ENCODE measurements around the gene CKLF.
"Not testable (repeated sequence)": the region's sequence is repeated elsewhere in the genome, so short reads cannot be mapped to it uniquely, and the experiment has no call there.

Gene CKLF

DNA sequence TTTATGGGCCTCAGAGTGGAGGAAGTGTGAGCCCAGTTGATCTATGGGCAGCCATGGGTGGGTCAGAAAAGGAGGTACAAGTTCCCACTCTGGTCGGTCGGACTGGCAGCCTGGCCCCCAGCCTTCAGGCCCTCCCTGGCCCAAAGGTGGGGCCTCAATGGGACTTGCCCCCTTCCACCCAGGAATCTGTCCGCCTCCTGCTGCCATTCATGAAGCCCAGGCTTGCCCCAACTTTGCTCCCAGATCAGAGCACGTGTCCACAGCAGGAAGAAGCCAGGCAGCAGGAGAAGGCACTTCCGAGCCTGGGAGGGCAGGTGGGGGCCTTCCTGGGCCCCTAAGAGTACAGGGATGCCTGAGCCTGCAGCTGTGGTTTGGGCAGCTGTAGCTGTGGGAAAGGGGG, 49.1 kb downstream of the CKLF start:
- DNase-seq = no peak

DNA sequence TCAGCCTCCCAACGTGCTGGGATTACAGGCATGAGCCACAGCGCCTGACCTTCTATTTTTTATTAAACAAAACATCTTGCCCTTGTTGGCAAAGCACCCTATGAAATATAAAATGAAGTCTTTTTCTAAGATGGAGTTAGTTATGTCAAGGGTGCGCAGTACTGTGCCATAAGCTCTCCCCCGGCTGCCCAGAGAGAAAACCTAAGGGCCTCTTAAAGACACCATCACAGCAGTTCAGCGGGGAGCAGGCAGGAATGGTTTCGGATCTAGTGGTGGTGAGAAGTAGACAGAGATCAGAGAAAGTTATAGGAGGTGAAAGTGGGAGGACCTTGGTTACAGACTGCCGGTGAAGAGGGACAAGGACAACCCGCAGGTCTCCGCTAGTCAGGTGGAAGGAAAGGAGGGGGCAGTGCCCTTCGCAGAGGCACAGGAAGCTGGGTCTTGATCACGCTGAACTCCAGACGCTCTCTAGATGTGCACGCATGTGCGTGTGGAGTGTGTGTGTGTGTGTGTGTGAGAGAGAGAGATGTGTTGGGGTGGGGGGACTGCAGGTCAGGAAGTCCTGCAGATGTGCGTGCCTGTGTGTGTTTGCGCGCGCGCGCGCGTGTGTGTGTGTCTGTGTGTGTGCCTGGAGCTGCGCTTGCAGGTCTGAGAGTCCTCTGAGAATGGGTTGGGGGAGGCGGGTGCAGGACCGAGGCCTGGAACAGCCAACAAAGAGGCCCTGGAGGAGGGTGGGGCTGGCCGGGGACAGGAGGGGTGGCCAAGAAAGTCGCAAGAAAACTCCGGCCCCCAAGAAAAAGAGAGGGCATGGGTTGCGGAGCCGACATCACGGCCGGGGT, 51.4 kb downstream of the CKLF start:
- peak; percentile 31 for DNase-seq

DNA sequence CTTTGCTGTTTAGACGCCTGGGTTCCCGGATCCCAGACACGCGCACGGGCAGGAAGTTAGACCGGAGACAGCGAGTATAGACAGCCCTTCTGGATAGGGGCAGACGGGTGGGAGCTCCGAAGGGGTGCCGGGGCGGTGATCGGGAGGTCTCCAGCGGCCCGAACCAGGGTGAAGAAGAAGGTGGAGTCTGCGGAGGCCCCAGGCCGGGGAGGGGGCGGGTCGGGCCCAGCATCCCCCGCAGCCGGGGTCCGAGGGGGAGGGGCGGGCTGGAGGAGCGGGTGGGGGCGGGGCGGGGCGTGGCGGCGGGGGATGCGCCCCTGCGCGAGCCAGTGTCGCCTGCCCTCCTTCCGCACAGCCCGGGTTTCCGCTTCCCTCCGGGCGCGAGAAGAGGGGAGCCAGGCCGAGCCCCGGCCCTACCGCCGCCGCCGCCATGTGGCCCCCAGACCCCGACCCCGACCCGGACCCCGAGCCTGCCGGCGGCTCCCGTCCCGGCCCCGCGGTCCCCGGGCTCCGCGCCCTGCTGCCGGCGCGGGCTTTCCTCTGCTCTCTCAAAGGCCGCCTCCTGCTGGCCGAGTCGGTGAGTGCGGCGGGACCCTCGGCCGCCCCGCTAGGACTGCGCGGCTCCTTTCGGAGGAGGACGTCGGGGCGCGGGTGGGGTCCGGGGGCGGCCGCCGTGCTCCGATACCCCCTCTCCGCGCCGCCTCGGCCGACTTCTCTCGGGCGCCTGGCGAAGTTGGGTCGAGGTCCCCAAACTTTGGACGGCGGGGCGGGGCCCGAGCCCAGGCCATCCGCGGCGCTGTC, 52.2 kb downstream of the CKLF start, which contains the start of gene CMTM3:
CMTM3 (plus strand) TSS at position 329 of the 801 bp plus-strand sequence; CDS start at position 431, 102 bp downstream.
- DNase-seq = peak; percentile 62

GRCh38 chr16:66605177-66605978, 53.0 kb downstream of the CKLF start:
- DNase-seq = peak; percentile 15

DNA sequence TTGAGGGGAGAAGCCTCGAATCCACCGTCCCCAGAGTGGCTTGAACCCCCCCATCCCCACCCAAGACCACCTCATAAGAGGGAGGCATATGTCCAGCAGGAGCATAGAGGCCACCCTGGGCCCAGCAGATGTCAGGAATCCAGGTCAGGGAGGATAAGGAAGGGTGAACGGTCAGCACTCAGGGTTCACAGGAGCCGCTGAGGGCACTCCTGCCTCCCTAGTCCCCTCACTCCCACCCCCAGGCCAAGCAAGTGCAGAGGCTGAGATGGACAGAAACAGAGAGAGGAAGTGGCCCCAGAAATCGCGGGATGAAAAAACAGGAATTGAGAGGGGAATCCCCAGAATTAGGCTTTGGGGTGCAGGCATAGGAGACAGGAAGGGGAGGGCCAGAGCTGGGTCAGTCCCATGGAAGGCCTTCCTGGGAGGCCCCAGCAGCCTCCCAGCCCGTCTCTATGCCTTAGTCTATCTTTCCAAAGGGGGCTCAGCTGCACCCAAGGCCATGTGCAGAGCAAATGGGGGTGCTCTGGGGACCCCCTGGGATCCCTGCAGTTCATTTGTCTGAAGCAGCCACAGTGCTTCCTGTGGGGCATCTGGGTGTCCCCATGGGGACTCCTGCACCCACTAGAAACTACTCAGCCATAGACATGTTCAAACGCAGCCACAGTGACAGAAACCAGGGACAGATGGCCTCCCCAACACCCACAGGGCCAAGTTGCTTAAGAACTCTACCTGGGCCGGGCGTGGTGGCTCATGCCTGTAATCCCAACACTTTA, 53.8 kb downstream of the CKLF start:
- peak; percentile 27 for DNase-seq

DNA sequence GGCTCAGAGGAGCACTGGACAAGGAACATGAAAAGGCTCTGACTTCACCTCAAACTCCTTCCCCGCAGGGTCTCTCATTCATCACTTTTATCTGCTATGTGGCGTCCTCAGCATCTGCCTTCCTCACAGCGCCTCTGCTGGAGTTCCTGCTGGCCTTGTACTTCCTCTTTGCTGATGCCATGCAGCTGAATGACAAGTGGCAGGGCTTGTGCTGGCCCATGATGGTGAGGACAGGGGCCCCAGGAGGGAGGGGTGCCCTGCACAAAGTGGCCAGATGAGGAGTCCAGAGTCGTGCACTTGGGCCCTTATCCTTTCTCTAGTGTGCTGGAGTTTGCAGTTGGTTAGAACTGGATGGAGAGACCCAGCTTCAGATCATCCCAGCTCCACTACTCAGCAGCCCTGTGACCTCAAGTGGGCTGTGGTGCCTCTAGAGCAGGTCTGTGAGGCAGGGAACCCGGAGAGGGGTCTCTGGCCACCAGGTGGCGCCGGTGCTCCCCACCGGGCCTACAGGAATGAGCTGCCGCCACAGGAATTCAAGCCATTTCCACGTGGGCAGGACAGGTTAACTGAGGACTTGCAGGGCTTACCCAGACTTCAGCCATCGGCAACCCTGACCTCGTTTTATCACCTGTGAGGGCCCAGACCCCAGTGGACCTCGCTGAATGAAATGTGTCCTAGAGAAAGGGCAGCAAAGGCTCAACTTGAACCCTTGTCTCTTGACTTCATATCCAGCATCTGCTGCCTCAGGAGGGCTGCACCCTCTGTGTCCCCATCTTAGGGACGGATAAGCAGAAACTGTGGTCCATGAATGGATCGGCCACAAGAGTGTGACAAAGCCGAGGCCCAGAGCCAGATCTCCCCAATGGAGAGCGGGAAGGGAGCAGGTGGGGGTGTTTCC, 56.1 kb downstream of the CKLF start:
- DNase-seq = peak; percentile 84

DNA sequence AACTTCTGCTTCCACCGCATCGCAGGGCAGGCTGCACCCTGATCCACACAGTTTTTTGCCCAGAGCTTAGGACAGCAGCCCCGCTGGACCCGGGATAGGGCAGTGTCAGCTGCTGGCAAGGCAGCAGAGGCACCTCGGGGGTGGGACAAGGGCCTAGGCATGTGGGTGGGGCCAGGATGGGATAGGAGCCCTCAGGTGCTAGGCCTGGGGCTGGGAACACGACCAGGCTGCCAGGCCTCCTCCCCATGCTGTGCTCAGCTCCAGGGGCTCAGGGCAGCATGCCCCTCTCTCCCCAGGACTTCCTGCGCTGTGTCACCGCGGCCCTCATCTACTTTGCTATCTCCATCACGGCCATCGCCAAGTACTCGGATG, 56.7 kb downstream of the CKLF start:
- DNase-seq = no peak

DNA sequence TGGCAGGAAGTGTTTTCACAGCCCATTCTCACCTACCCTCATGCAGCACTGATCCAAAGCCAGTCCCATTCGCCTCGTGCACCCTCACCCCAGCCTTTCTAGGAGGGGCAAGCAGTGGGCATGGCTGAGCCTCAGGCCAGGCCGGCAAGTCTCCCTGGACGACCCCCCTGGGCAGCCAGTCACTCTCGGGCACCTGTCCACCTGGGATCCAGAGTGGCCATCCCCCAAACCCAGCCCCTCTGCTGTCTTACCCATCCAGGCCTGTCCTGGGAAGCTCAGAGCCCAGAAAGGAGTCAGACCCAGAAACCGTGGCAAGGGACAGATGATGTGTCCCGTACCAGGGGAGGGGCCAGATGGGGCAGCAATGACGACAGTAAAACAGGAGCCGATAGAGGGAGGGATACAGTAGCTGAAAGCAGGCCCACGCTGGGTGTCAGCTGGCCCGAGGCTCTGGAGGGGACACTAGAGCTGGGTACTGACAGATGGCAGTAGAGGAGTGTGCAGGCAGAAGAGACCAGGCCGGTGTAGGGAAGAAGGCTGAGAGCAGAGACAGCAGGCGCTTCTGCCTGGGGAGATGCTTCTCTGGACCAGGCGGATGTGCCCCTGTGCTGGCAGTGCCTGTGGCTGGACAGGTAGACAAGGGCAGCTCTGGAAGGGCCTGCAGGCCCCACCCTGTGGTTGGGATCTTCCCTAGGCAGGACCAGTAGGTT, 57.9 kb downstream of the CKLF start:
- DNase-seq = no peak

DNA sequence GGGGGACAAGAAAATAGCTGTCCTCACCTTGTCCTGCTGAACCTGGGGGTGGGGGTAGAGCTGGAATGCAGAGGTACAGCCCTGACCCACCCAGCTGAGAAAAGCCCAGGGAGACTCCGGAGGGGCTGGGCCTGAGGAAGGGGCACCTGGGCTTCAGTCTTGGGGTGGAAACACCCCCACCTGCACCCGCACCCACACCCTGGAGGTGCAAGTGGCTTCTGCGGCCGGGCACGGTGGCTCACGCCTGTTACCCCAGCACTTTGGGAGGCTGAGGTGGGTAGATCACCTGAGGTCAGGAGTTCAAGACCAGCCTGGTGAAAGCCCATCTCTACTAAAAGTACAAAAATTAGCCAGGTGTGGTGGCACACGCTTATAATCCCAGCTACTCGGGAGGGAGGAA, 59.5 kb downstream of the CKLF start:
- DNase-seq = not testable (repeated sequence)

DNA sequence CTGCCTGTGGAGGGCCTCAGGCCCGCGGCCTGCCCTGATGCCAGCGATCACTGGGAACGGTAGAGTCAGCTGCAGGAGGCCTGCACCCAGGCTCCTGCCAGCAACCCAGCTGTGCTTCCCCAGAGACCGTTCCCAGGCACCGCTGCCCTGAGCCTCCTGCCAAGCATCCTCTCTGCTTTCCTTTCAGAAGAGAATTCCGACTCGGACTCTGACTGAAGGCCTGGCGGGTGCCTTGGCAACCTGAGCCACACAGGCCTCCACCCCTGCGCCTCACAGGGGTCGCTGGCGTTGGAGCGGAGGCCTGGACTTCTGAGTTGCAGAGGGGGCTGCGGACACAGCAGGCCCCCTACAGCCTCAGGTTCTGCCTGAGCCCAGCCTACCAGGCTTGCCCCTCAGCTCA, 60.0 kb downstream of the CKLF start:
- DNase-seq = no peak

GRCh38 chr16:66614161-66614802, 61.9 kb downstream of the CKLF start:
- no peak for DNase-seq

Measured in HCEC 1CT (cell line).